ENCODE measurements around the gene NDUFA13. TPM values are rescaled to one million over a fixed set of nuclear protein-coding genes. Genes with fewer than 3 reads are reported as not detected.

Gene NDUFA13
- total RNA-seq, 1 experiment from 2014 or later = 489 TPM

DNA sequence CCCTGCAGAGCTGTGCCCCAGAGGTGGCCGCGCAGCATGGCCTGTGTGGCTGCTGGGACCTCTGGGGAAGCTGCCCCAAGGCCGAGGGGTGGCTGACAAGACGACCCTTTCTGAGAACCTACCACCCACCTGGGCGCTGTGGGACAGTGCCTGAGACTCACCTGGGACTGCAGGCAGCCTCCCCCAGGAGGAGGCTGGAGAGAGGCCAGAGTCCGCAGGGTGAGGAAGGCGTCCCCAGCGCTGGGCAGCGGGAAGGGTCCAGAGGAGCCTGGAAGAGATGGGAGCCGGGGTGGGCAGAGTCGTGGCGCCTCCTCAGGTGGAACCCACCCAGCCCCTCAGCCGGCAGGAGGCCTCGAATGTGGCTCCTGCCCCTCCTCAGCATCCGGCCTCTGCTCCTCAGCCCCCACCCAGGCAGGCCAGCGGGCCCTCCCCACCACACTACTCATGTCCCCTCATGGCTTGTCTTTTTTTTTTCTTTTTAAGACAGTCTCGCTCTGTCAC, 47.4 kb downstream of the NDUFA13 start:
- H4K5ac ChIP-seq (ENCODE audit: insufficient read length, low read depth, low read length) = no peak overlapping the region
- no peak overlapping the region for H3K27ac Mint-ChIP-seq
- H3T11ph ChIP-seq (ENCODE audit: low read length) = no peak overlapping the region
- H2BK15ac ChIP-seq (ENCODE audit: low read depth, low read length) = no peak overlapping the region
- no peak overlapping the region for H3K4me3 Mint-ChIP-seq
- no CpG with 5 or more reads among the region's 17 CpGs for WGBS (ENCODE audit: extremely low coverage, insufficient read length, low lambda C conversion rate)
- no peak overlapping the region for H2BK5ac ChIP-seq (ENCODE audit: insufficient read length, low read length)
- no peak overlapping the region for H2BK120ac ChIP-seq (ENCODE audit: low read depth, low read length, poor library complexity, severe bottlenecking)
- peaks cover 3 to 8% (median 8%) of the 10 kb centered on the region in 3 experiments for H3K36me3 Mint-ChIP-seq (ENCODE audit: insufficient read depth in 1 of 3, low read depth in 3 of 3)
- H3K79me1 ChIP-seq (ENCODE audit: insufficient read depth, low read depth, low read length, poor library complexity, severe bottlenecking) = no peaks in the 10 kb centered on the region
- H3K4me1 Mint-ChIP-seq = peaks cover 5 to 9% of the 10 kb centered on the region in 2 experiments
- no peak overlapping the region for H2BK12ac ChIP-seq (ENCODE audit: insufficient read length, low read depth, low read length)
- no peak overlapping the region for H3K4me2 ChIP-seq (ENCODE audit: insufficient read depth, insufficient read length, low read length)
- no peak overlapping the region for H3K18ac ChIP-seq (ENCODE audit: insufficient read length, low read depth, low read length)
- no peaks in the 10 kb centered on the region; the same call in 1 of the 2 replicates for H3K4me1 ChIP-seq (ENCODE audit: insufficient read depth, low read length)
- TF ChIP-seq, protein P1, sequence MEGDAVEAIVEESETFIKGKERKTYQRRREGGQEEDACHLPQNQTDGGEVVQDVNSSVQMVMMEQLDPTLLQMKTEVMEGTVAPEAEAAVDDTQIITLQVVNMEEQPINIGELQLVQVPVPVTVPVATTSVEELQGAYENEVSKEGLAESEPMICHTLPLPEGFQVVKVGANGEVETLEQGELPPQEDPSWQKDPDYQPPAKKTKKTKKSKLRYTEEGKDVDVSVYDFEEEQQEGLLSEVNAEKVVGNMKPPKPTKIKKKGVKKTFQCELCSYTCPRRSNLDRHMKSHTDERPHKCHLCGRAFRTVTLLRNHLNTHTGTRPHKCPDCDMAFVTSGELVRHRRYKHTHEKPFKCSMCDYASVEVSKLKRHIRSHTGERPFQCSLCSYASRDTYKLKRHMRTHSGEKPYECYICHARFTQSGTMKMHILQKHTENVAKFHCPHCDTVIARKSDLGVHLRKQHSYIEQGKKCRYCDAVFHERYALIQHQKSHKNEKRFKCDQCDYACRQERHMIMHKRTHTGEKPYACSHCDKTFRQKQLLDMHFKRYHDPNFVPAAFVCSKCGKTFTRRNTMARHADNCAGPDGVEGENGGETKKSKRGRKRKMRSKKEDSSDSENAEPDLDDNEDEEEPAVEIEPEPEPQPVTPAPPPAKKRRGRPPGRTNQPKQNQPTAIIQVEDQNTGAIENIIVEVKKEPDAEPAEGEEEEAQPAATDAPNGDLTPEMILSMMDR (conservative IDR thresholded peaks at IDR 0.05) = no peak
- H2AK5ac ChIP-seq (ENCODE audit: insufficient read length, low read length) = no peak overlapping the region
- no peak overlapping the region for H3K4ac ChIP-seq (ENCODE audit: low read depth, low read length)
- no peak for DNase-seq
- no peak overlapping the region for H3K9ac ChIP-seq (ENCODE audit: extremely low read depth, insufficient read length, low read length)
- no peaks in the 10 kb centered on the region for H3K9me3 Mint-ChIP-seq
- H3K23ac ChIP-seq (ENCODE audit: insufficient read length, low read depth, low read length) = no peak overlapping the region
- H4K91ac ChIP-seq (ENCODE audit: insufficient read length, low read depth, low read length) = no peak overlapping the region
- H3K27ac ChIP-seq (ENCODE audit: insufficient read length, low read depth, low read length) = no peak overlapping the region
- no peak overlapping the region for H3K14ac ChIP-seq (ENCODE audit: insufficient read depth, low read length)
- no peak overlapping the region for H2BK20ac ChIP-seq (ENCODE audit: low read depth, low read length, poor library complexity, severe bottlenecking)
- H3K27me3 ChIP-seq (ENCODE audit: insufficient read depth, low read length) = no peaks in the 10 kb centered on the region
- H3K79me2 ChIP-seq (ENCODE audit: insufficient read depth, low read length) = no peaks in the 10 kb centered on the region
- no peaks in the 10 kb centered on the region for H4K20me1 ChIP-seq (ENCODE audit: control insufficient read depth, insufficient read depth, insufficient read length)
- no peak overlapping the region for H2AFZ ChIP-seq (ENCODE audit: low read length)
- H4K8ac ChIP-seq (replicated peaks; ENCODE audit: insufficient read length, low read depth, low read length) = no peak overlapping the region
- H3K23me2 ChIP-seq (ENCODE audit: insufficient read length, low read depth, low read length, poor library complexity, severe bottlenecking) = no peaks in the 10 kb centered on the region
- no peaks in the 10 kb centered on the region for H3K27me3 Mint-ChIP-seq (ENCODE audit: low read depth)
- no peaks in the 10 kb centered on the region for H3K9me3 ChIP-seq (ENCODE audit: control insufficient read depth, low read depth, low read length)
- no peak overlapping the region for H3K56ac ChIP-seq (ENCODE audit: insufficient read length, low read depth, low read length)

Measured in H9 (cell line).